K562 (cell line): ENCODE results near the gene ZNF516. TPM values are rescaled to one million over a fixed set of nuclear protein-coding genes. Genes with fewer than 3 reads are reported as not detected.

ENCODE experiments used
- CBX5 ChIP-seq: IDR thresholded peaks from 2 replicates; pipeline ENCODE4 v1.6.1; 2014; ENCODE audit warnings: low read depth, borderline replicate concordance
- KAT8 ChIP-seq: fragments of 450-650 bp; IDR thresholded peaks from 2 replicates; pipeline ENCODE4 v1.6.1; 2016; ENCODE audit warnings: low read depth, mild to moderate bottlenecking
- SETDB1 ChIP-seq: IDR thresholded peaks from one replicate; pipeline ENCODE4 v1.6.1; 2012; ENCODE audit warnings: low read length, control low read depth, inconsistent platforms
- ZBTB40 ChIP-seq, 2 experiments: fragments of 450-650 bp in 1 of 2; sonication (generic) in 1 of 2; formaldehyde crosslinking in 1 of 2; IDR thresholded peaks; 2 replicates each; pipeline versions ENCODE4 v1.7.1 to v1.9.0; 2016 to 2022; ENCODE audit warnings: inconsistent platforms in 1 of 2, mild to moderate bottlenecking in 1 of 2, missing genetic modification reagents in 1 of 2
- polyA plus RNA-seq, 8 experiments: library from polyadenylated mRNA; depleted of rRNA in 4 of 8; stranded (reverse) in 5 of 8; unstranded in 3 of 8; fragments of >200 nt; fragmentation: Nextera tagmentation in 2 of 8; fragmentation: Illumina TruSeq in 1 of 8; extraction: Ambion mirVana in 2 of 8; extraction: Trizol in 1 of 8; gene quantifications; 2 replicates each; pipeline versions ENCODE4 v1.2.1 to v1.2.3, GENCODE V29; 2011 to 2014; ENCODE audit warnings: inconsistent platforms in 1 of 8, missing spikeins in 1 of 8
- total RNA-seq, 7 experiments: library from RNA; depleted of rRNA in 6 of 7; stranded (reverse); fragments of >200 nt in 6 of 7; fragmentation: Illumina TruSeq in 2 of 7; extraction: Trizol in 2 of 7; gene quantifications; 2 replicates each; pipeline versions ENCODE4 v1.2.1 to v1.2.3, GENCODE V29; 2011 to 2021; ENCODE audit warnings: low replicate concordance in 1 of 7
- TF ChIP-seq, protein P1 (sequence below): sonication (generic); formaldehyde crosslinking; IDR thresholded peaks from 2 replicates; pipeline ENCODE4 v1.5.0; 2020; ENCODE audit warnings: missing genetic modification reagents

Gene ZNF516
- total and polyA plus RNA-seq, 9 of the 15 experiments (the other 6 are each of a cell fraction or from before 2014, with no cell fraction given): 0.04 to 0.20 (median 0.08) TPM; not detected in 3

DNA sequence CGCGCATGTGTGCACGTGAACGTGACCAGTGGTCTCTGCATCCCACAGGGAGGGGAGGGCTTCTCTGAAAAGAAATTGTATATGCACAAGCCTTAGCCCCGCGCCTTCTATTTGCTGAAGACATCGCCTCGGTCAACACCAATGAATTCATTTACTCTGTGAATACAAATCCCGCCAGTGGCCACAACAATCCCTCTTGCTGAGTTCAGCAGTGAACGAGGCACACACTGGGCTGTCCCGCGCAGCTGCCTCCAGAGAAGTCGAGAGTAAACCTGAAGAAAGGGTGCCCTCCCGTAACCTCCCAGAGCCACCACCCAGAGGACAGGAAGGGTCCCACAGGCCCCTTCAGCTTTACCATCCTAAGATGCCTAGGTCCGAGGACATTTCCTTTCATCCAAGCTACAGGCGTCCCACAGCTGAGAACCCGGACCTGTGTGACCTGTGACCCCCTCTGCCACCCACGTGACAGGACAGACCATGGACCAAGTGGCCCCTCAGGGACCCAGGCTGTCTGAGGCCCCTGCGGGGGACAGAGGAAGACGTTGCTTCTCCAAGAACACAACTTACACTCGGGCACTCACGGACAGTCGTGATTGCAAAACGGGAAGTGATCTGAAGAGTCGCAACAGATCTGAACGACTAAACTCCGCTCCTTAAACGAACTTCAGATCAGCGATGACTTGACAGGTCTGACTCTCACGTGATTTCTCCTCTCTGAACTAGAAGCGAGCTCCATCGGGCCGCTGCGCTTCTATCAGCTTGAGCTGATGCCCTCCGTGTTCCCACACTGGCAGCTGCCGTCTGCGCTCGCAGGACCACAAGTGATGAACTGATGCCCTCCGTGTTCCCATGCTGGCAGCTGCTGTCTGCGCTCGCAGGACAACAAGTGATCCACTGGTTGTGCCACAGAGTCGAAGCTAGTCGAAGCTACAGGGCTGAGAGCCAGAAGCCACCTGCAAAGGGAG lies 92.7 kb downstream of the ZNF516 start (continued):
- no peak for TF ChIP-seq ZBTB40 (IDR thresholded peaks at IDR 0.05)
- TF ChIP-seq ZBTB40 (CRISPR knock-in tag; IDR thresholded peaks at IDR 0.05): no peak
- TF ChIP-seq KAT8: no peak
- TF ChIP-seq SETDB1: no peak
- TF ChIP-seq, protein P1, sequence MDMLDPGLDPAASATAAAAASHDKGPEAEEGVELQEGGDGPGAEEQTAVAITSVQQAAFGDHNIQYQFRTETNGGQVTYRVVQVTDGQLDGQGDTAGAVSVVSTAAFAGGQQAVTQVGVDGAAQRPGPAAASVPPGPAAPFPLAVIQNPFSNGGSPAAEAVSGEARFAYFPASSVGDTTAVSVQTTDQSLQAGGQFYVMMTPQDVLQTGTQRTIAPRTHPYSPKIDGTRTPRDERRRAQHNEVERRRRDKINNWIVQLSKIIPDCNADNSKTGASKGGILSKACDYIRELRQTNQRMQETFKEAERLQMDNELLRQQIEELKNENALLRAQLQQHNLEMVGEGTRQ: no peak
- TF ChIP-seq CBX5: no peak
